ENCODE measurements around the gene ACSL3.
"Not testable (repeated sequence)": the region's sequence is repeated elsewhere in the genome, so short reads cannot be mapped to it uniquely, and the experiment has no call there.

Gene ACSL3

GRCh38 chr2:222851956-222852617 is 8.7 kb upstream of the ACSL3 start:
- DNase-seq (ENCODE audit: low spot score), result no peak

GRCh38 chr2:222854773-222855700 is 5.8 kb upstream of the ACSL3 start:
- DNase-seq (ENCODE audit: low spot score), result no peak

- no peak for DNase-seq (ENCODE audit: low spot score)
These were observed 837 bp upstream of the ACSL3 start for GRCh38 chr2:222859786-222860612.

GRCh38 chr2:222861411-222862105 is 722 bp downstream of the ACSL3 start:
- no peak for DNase-seq (ENCODE audit: low spot score)

GRCh38 chr2:222862106-222862908 is 1.5 kb downstream of the ACSL3 start:
- peak; percentile 29 for DNase-seq (ENCODE audit: low spot score)

- DNase-seq (ENCODE audit: low spot score), result no peak
These were observed 2.2 kb downstream of the ACSL3 start for GRCh38 chr2:222862909-222863544.

- no peak for DNase-seq (ENCODE audit: low spot score)
These were observed 3.5 kb downstream of the ACSL3 start for GRCh38 chr2:222864296-222864695.

- DNase-seq (ENCODE audit: low spot score), result no peak
These were observed 4.5 kb downstream of the ACSL3 start for GRCh38 chr2:222865301-222865700.

GRCh38 chr2:222866358-222866960 is 5.6 kb downstream of the ACSL3 start:
- DNase-seq (ENCODE audit: low spot score), result no peak

GRCh38 chr2:222868560-222869251 is 7.9 kb downstream of the ACSL3 start:
- not testable (repeated sequence) for DNase-seq (ENCODE audit: low spot score)

GRCh38 chr2:222869252-222869560 is 8.4 kb downstream of the ACSL3 start:
- DNase-seq (ENCODE audit: low spot score), result no peak

GRCh38 chr2:222871291-222871690 is 10.5 kb downstream of the ACSL3 start:
- no peak for DNase-seq (ENCODE audit: low spot score)

- no peak for DNase-seq (ENCODE audit: low spot score)
These were observed 11.7 kb downstream of the ACSL3 start for GRCh38 chr2:222872551-222872950.

GRCh38 chr2:222875482-222875881 is 14.6 kb downstream of the ACSL3 start:
- DNase-seq (ENCODE audit: low spot score), result no peak

- no peak for DNase-seq (ENCODE audit: low spot score)
These were observed 16.1 kb downstream of the ACSL3 start for GRCh38 chr2:222876947-222877346.

- DNase-seq (ENCODE audit: low spot score), result no peak
These were observed 16.9 kb downstream of the ACSL3 start for GRCh38 chr2:222877556-222878300.

GRCh38 chr2:222878301-222878876 is 17.6 kb downstream of the ACSL3 start:
- DNase-seq (ENCODE audit: low spot score), result no peak

- DNase-seq (ENCODE audit: low spot score), result no peak
These were observed 18.2 kb downstream of the ACSL3 start for GRCh38 chr2:222878877-222879603.
